GM18909 (cell line): ENCODE measurements around the gene PLSCR3.

ENCODE experiments used
- ATAC-seq: cut with Tn5 transposase; IDR thresholded peaks from one replicate; pipeline ENCODE4 v1.9.1; 2021; ENCODE audit warnings: mild to moderate bottlenecking; ENCODE audit not compliant: unreplicated experiment, poor library complexity

PLSCR3 gene

DNA sequence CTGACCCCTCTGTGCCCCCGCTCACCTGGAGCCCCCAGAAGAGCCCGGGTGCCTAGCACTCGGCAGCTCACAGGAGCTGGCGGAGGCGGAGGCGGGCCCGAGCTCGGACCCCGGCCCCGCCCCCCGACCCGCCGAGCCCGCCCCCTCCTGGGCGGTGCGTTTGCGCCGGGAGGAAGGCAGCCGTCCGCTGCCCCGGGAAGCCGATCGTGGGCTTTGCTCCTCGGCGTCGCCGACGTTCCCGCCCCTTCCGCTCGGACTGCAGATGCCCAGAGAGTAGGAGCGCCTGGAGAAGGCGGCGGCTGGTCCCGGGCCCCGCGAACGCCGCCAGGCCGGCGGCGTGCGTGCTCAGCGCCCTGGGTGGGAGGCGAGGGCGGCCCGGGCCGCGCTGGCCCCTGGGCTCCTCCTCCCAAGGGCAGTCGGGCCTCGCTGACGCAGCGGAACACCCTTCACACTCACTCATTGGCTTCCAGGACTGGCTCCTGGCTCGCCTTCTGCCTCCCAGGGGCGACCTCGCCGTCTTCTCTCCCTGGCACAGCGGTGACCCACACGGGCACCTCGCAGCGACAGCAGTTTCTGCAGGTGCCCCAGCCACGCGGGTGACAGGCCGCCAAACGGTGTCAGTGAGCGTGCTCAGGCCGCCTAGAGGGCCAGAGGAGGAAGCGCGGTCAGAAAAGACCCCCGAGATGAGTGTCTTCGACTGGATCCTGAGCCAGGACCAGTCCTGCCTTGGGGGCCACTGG, at the start of gene PLSCR3:
Gene PLSCR3, minus strand, starts transcription at position 74 of the 740 bp plus-strand sequence. CDS start 415 bp downstream, outside the sequence.
- peak; percentile 80 for ATAC-seq

DNA sequence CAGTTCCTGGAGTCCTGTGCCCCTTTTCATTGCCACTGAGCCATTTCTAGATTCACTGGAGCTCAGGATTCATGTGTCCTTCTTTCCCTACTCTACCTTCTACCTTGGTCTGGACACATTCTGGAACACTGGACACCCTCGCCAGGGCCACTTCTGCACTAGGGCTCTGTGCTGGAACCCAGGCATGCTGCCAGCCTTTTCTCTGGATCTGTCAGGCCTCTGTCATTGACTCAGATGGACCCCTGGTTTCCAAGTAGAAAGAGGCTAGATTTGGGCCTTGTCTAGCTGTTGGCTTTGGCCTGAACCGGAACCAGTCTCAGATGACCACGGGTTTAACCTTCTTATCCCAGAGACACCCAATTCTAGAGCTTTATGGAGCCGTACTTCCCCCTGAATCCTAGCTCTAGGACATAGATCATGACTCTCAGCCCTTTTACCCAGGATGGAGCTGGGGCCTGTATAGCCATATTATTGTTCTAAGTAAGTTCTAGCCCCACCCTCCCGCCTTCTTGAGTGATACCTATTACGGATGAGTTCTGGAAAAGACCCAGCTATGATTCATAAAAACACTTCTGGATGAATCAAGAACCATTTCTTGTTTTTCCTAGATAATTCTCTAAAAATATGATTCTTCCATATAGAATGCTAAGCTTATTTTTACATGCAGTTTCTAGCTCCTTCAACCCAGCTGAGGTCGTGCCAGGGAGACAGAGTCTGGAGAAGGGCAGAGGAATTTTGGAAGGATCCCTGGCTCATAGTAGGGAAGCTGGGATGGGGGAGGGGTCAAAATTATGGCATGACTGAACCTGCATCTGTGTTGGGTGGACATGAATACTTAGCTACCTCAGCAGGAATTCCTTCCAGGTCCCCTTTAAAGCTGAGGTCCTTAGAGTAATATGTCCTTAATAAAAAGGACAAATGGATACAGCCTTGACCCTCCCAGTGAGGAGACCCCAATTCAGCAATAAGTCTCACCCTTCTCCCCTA, 49.5 kb upstream of the PLSCR3 start:
- ATAC-seq = no peak

DNA sequence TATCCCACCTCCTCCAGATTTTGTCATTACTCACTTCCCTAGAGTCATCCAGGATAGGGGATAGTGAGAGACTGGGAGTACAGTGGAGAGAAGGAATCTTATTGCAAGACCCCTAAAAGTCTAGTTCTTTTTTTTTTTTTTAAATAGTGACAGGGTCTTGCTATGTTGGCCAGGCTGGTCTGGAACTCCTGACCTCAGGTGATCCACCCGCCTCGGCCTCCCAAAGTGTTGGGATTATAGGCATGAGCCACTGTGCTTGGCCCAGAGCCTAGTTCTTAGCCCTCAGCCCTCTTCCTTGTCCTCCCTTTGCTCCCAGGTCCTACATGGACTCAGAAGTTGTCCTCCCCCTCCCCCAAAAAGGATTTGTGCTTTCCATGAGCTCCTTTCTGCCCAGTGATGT, 47.8 kb upstream of the PLSCR3 start:
- ATAC-seq = no peak

DNA sequence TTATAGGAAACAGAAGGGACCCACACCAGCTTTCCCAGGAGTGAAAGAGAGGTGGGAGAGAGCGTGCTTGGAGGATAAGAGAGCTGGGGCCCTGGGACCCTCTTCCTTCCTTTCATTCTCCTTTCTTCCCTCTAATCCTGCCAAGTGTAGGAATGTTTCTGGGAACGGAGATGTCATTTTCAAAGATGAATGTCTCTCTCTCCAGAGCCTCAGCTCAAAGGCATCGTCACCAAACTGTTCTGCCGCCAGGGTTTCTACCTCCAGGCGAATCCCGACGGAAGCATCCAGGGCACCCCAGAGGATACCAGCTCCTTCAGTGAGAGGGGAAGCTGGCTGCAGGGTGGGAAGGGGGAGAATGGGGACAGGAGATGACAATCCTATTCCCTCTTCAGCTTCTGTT, 46.9 kb upstream of the PLSCR3 start:
- no peak for ATAC-seq

DNA sequence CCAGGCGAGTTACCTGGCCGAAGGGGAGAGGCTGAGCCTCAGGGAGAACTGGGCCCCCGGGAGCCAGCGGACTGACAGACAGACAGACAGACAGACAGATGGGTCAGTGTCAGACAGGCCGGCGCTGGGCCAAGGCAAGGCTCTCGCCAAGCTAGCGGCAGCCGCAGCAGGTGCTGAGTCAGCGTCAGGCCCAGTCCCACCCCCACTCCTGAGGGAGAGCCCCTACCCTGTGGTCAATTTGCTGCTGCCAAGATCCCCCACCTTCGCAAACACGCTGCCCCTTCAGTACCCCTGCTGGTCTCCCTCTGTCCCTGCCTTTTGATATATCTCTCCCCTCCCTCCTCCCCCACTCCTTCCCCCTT, 46.5 kb upstream of the PLSCR3 start:
- no peak for ATAC-seq

DNA sequence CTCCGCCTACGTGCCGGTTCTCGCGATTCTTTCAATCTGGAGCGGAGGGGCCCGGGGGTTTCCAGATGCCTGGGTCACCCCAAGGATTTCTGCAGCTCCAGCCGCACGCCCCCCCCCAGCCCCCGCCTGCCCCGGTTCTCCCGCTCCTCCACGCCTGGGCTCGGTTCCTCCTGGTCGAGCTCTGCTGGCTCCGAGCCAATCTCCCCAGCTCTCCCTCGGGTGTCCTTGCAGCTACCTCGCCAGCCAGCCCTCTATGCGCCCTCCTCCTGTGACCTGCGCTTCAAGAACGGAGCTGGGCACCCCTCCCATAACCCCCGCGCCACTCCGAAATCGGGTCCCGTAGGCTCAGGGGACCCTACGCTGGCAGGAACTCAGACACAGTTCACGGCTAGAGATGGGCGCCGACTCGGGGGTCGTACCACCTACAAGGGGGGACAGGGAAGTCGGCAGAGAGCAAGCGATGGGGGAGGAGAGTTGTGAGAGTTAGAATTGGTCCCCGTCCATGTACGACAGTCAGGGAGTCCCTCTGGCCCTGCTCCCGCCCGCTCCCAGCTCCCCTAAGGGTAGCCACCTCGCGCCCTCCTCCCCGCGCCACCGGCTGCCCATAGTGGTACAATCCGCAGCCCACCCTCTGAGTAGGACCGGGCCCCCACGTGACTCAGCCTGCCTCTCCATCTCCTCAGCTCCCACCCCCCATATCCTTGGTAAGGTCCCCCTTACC, 45.9 kb upstream of the PLSCR3 start:
- no peak for ATAC-seq

DNA sequence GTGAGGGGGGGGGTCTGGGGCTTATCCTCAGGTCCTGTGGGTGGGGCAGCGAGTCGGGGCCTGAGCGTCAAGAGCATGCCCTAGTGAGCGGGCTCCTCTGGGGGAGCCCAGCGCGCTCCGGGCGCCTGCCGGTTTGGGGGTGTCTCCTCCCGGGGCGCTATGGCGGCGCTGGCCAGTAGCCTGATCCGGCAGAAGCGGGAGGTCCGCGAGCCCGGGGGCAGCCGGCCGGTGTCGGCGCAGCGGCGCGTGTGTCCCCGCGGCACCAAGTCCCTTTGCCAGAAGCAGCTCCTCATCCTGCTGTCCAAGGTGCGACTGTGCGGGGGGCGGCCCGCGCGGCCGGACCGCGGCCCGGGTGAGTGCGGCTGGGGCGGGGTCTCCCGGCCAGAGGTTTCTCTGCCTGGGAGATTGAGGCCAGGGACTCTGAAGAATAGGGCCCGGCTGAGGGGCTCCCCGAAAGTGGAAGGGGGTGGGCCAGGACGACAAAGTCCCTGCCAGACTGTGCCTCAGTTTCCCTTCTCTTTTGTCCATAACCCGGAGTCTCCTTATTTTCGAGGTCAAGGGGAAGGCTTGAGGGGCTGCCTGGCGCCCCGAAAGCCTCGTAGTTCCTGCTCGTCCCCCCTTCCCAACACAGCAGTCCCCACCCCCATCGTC, 45.3 kb upstream of the PLSCR3 start, which contains the start of gene FGF11:
Gene FGF11, plus strand, starts transcription at position 51 of the 651 bp plus-strand sequence. Its CDS starts 109 bp downstream, at position 160.
- no peak for ATAC-seq

DNA sequence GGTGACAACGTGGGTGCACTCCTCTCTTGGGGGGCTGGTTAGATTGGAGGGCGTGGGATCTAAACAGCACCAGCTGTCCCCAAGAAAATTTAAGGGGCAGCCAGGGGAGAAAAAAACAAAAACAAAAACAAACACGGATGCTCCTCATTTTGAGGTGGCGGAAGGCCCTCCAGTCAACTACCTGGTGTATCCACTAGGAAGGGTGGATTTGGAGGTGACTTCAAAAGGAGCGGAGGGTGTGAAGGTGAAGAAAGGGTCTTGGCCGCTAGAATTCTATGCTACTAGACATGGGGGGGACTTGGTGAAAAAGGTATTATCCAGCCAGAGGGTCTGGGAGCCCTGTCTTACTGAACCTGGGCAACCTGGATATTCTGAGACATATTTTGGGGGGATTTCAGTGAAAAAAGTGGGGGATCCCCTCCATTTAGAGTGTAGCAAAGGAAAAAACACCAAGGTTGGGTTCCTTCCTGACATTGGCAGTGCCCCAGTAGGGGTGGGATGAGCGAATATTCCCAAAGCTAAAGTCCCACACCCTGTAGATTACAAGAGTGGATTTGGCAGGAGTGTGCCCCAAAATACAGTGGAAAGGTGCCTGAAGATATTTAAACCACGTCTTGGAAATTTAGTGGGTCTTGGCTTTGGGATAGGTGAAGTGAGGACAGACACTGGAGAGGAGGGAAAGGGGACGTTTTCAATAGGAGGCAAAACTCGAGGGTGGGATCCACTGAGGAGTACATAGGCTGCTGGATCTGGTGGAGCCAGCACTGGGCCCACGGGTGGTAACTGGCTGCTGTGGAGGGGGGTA, 44.5 kb upstream of the PLSCR3 start:
- no peak for ATAC-seq

DNA sequence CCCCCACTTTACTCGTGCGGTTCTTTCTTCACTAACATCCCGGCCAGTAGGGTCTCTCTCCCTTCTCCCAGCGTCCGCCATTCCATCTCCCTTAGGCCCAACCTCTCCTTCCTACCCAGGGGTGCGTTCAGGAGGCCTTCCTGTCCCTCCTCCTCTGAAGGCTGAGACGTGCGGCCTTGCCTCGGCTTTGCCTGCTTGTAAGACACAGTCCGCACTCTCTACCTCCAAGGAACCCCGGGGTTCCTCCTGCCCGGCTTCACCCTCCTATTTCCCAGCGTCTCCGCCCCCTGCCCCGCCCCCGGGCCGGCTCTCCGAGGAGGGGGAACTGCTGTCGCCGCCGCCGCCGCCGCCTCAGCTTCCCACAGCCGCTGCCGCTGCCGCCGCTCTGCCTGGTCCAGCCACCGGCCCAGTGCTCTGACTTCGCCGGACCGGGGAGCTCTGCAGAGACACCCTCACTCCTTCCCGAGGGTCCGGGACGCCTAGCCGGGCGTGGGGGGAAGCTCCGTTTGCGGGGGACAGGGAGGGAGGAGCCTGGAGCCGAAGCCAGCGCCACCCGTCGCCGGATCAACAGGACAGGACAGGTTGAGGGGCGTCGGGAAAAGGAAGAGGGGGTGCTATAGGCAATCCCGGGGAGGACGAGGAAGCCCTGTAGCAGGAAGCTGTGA, 43.8 kb upstream of the PLSCR3 start:
- no peak for ATAC-seq

DNA sequence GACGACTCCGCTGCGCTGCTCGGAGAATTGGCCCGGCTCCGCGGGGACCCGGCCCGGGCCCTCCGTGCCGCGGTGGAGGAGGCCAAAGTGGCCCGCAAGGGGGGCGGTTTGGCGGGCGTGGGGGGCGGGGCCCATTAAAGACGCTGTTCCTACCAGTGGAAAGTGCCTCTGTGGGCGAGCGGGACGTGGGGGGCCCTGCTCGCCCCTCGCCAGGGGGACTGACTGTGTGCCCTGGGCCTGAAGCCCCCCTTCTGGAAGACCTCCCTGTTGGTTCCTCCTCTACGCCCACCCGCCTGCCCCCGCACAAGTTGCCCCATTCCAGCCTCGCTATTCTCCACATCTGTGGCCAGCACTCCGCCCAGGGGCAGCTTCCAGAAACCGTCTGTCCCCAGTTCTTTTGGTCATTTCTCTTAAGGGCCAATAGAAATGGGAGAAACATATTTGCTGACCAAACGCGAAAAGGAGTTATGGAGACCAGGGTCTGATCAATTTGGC, 43.1 kb upstream of the PLSCR3 start:
- no peak for ATAC-seq

DNA sequence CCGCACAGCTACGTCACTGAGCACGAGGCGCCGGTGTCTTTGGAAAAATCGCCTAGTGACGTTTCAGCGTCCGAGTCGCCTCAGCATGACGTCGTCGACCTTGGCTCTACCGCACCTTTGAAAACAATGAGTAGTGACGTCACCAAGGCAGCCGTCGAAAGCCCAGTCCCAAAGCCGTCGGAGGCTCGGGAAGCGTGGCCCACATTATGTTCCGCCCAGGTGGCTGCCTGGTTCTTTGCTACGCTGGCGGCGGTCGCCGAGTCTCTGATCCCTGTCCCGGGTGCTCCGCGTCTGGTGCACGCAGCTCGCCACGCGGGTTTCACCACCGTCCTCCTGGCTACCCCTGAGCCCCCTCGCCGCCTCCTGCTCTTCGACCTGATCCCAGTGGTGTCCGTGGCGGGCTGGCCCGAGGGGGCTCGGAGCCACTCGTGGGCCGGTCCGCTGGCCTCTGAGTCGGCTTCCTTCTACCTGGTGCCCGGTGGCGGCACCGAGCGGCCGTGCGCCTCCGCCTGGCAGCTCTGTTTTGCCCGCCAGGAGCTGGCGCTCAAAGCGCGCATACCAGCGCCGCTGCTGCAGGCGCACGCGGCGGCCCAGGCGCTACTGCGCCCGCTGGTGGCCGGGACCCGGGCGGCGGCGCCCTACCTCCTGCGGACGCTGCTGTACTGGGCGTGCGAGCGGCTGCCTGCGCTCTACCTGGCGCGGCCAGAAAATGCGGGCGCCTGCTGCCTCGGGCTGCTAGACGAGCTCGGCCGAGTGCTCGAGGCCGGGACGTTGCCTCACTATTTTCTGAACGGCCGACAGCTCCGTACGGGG, 42.4 kb upstream of the PLSCR3 start:
- ATAC-seq = peak; percentile 30

DNA sequence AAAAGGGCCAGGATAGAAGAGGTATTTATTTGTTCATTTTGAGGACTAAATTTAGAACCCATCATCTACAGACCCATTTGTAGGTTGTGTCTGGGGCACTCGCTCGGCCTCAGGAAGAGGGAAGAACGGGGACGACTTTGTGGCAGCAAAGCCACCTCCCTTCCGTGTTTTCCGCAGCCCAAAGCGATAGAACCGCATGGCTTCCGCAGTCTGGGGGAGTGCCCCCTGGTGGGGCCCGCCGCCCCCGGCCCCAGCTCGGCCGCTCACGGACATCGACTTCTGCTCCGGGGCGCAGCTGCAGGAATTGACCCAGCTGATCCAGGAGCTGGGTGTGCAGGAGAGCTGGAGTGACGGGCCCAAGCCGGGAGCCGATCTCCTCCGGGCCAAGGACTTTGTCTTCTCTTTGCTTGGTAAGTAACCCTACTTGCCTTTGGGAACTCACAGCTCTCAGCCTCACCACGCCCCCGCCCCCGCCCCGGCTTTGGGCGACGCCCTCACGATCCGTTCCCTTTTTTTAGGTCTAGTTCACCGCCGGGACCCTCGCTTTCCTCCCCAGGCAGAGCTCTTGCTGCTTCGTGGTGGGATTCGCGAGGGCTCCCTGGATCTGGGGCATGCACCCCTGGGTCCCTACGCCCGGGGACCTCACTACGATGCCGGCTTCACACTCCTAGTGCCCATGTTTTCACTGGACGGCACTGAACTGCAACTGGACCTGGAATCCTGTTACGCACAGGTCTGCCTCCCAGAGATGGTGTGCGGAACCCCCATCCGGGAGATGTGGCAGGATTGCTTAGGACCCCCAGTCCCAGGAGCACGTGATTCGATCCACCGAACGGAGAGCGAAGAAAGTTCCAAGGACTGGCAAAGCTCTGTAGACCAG, 41.6 kb upstream of the PLSCR3 start:
- peak; percentile 28 for ATAC-seq

DNA sequence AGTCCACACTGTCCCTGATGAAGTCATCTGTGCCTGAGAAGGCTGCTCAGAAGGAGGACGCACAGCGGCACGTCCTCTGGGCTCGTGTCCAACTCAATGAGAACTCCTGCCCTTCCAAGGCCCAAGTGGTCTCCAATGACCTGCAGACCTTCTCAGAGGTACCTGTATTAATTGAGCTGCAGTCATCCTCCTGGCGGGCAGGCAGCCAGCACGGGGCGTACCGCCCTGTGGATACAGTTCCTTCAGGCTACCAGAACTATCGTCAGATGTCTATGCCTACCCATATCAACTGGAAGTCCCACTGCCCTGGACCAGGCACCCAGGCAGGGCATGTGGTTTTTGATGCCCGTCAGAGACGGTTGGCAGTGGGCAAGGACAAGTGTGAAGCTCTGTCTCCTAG, 38.0 kb upstream of the PLSCR3 start:
- ATAC-seq = no peak

DNA sequence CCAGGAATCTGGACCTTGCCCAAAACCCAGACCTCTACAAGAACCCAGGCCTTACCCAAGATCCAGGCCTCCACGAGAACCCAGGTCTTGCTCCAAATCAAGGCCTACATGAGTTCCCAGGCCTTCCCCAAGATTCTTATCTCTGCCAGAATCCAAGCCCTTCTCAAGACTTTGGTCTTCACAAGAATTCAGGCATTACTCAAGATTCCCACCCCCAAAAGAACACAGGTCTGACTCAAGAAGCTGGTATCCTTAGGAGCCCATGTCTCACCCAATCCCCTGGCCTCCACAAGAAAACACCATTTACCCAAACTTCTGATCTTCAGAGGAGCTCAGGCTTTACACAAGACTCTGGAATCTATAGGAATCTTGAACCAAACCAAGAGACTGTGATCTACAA, 36.9 kb upstream of the PLSCR3 start:
- no peak for ATAC-seq

DNA sequence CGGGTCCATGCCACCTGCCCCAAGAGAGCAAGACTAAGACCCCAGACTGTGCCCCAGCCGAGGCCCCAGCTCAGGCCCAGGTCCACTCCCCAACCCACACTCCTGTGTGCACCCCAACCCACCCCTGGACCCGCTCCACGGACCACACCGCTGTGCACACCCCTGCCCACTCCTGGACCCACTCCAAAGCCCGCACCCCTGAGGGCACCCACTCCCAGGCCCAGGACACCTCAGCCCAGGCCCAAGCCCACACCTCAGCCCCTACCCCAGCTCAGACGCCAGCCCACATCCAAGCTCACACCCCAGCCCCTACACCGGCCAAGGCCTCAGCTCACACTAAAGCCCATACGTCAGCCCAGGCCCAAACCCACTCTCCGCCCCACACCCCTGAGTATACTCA, 35.4 kb upstream of the PLSCR3 start:
- no peak for ATAC-seq

DNA sequence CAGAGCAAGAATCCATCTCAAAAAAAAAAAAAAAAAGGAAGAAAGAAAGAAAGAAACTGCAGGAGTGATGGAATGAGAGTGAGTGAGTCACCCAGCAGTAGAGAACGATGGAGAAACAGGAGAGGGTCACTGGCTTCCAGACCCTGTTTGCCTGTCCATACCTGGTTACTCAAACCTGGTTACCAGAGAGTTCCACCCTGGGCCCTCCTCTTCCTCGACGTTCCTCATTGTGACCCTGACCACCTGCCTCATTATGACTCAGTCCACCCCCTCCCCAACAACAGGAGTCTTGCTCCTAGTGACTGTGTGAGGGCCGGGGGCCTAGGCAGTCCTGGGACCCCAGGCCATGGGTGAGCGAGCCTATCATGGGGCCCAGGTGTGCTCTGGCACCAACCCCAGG, 34.2 kb upstream of the PLSCR3 start, which contains the start of gene SPEM3:
Gene SPEM3, plus strand, starts transcription at position 301 of the 400 bp plus-strand sequence. Its CDS starts 46 bp downstream, at position 347.
- no peak for ATAC-seq

DNA sequence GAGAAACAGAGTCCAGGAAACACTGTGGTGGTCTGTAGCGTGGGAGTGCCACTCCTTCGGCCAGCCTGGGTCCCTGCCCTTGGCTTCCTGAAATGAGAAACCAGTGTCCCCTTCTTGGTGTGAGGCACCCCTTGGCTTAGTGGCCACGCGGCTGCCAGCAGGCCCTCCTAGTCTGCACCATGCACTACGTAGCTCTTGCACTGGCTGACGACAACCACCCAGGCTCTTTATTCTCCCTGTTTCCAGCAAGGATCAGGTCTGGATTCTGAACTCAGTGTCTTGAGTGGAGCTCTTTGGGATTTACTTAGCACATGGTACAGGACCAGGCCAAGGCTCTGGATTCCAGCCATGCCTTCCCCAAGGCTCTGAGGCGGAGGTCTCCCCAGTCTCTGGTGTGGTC, 33.2 kb upstream of the PLSCR3 start:
- no peak for ATAC-seq
